ENCODE results near the gene CKAP5.

The CKAP5 gene

GRCh38 chr11:46845740-46846509 is at the start of gene CKAP5:
Gene CKAP5 (minus strand): TSS chr11:46846280. CDS start chr11:46821231, 25,049 bp downstream.
- peak; percentile 95 for DNase-seq (ENCODE audit: low spot score)

GRCh38 chr11:46895821-46896220 is 49.7 kb upstream of the CKAP5 start:
- peak; percentile 72 for DNase-seq (ENCODE audit: low spot score)

DNA sequence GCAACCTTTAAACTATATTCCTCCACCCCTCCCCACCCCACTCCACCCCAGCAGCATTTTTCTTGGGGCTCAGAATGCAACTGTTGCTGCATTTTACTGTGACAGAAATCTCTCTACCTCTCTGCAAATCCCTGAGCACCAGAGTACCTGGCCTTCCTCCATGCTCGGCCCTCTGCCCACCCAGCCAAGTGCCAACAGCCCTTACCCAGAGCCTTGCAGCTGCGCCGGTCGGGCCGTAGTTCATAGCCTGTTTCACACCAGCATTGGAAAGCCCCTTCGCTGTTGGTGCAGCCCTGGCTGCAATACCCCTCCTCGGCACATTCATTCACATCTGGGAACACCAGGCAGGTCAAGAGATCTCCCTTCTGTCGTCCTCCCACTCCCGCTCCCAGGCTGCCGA is 48.9 kb upstream of the CKAP5 start:
- no peak for DNase-seq (ENCODE audit: low spot score)

DNA sequence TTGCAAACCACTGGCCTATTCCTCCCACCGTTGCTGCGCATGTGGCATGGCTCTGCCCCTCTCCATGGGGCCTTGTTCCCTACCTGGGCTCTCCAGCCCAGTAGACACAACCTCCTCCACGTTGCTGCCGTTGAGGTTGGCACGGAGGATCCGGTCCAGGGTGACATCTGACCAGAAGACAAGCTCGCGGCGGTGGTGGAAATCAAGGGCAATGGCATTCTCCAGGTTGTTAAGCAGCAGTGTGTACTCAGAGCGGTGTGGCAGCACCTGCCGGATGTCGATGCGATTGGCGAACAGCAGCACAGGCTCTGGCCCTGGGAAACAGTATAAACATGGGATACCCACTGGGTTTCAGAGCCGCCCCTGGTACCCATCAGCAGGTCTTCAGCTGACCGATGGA is 48.4 kb upstream of the CKAP5 start:
- no peak for DNase-seq (ENCODE audit: low spot score)

- no peak for DNase-seq (ENCODE audit: low spot score)
Measured at GRCh38 chr11:46892838-46893237, 46.8 kb upstream of the CKAP5 start.

- DNase-seq (ENCODE audit: low spot score) = no peak
Measured at GRCh38 chr11:46892109-46892508, 46.0 kb upstream of the CKAP5 start.

GRCh38 chr11:46890665-46891064 is 44.6 kb upstream of the CKAP5 start:
- DNase-seq (ENCODE audit: low spot score) = no peak

- peak; percentile 87 for DNase-seq (ENCODE audit: low spot score)
Measured at GRCh38 chr11:46889689-46890475, 43.8 kb upstream of the CKAP5 start.

GRCh38 chr11:46889251-46889650 is 43.2 kb upstream of the CKAP5 start:
- DNase-seq (ENCODE audit: low spot score) = no peak

DNA sequence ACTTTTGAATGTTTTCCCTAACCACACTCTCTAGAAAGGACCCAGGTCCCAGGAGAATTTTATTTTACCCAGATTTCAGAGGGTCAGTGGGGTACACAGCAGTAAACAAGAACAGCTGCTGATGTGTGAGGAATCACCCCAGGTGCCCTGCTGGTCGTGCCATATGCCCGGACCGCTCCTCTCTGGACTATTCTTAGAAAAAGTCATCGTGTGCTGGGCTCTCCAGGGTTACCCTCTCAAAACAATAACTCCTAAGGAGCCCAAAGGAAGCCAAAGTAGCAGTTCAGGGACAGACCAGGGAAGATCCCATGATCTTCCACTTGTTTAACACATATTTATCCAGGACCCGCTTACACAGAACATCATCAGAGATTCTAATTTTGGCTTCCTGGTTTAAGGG is 42.6 kb upstream of the CKAP5 start:
- no peak for DNase-seq (ENCODE audit: low spot score)

DNA sequence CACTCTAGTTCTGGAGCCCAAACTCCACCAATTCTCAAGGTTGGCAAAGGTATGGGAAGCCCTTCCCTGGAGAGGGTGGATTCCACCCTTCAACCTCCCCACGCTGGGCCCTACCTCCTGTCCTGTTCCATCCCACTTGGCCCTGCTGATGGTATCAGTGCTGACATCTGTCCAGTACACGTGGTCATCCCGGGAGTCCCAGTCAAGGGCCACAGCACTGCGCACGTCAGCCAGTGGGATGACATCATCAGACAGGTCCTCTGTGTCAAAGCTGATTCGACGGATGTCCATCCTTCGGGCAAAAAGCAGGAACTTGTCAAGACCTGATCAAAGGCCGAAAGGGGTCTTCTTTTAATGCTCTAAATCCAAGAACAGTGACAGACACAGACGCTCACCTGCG is 40.1 kb upstream of the CKAP5 start:
- DNase-seq (ENCODE audit: low spot score) = no peak

- no peak for DNase-seq (ENCODE audit: low spot score)
Measured at GRCh38 chr11:46879056-46879585, 33.0 kb upstream of the CKAP5 start.

DNA sequence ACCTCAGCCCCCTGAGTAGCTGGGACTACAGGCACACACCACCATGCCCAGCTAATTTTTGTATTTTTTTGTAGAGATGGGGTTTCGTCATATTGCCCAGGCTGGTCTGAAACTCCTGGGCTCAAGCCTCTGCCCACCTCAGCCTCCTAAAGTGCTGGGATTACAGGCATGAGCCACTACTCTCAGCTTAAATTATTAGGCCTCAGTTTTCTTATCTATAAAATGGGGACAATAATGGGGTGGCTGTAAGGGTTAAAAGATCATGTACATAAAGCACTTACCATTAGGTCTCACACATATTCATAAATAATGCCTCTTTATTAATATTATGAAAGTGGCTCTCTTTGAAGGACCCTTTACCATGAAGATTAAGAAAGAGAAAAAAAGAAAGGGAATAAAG is 31.5 kb upstream of the CKAP5 start:
- no peak for DNase-seq (ENCODE audit: low spot score)

DNA sequence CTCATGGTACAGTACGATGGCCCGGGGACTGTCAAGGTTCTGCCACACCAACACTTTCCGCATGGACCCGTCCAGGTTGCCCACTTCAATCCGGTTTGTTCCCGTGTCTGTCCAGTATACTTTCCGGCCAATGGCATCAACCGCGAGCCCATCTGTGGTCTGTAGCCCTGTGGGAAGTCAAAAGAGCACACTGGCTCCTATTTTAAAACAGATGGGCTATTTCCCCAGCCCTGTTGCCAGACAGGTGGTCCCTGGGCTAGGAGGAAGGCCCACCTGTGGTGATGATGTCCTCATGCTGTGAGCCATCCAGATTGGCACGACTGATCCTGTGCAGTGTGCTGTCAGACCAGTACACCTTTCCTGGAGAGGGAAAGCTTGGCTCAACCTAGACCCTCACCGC is 30.4 kb upstream of the CKAP5 start:
- DNase-seq (ENCODE audit: low spot score) = no peak

DNA sequence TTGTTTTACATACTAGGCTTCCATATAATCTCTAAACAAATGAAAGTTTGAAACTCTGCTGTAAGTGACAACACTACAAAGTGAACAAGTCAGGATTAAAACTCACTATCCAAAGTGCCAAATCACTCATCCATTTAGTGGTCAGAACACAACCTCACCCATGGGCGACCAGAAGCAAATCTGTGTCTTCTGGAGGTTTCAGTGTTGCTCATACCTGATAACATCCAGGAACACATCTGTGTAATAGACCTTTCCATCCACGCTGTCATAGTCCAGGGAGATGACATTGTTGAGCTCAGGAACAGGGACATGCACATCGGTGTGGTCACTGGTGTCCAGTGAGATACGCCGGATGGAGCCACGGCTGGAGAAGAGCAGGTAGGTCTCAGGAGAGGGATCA is 28.5 kb upstream of the CKAP5 start:
- no peak for DNase-seq (ENCODE audit: low spot score)

DNA sequence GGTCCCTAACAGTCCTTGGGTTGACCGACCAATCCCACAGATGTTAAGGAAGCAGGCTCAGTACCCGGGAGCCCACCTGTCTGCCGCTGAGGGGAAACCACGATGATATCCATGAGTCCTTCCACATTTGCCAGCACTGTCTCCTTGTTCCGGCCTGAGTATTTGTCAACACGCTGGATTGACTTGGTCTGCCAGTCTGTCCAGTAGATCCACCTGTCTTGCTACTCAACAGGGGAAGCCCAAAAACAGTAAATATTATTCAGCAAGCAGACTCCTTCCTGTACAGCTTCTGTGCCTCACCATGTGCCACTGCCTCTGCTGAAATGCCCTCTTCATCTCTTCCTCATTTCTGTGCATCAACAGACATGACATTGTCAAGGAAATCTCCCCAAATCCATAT is 22.8 kb upstream of the CKAP5 start:
- DNase-seq (ENCODE audit: low spot score) = no peak

GRCh38 chr11:46865340-46865739 is 19.3 kb upstream of the CKAP5 start:
- DNase-seq (ENCODE audit: low spot score) = no peak

GRCh38 chr11:46860218-46860617 is 14.1 kb upstream of the CKAP5 start:
- no peak for DNase-seq (ENCODE audit: low spot score)

GRCh38 chr11:46858920-46859546 is 13.0 kb upstream of the CKAP5 start:
- peak; percentile 26 for DNase-seq (ENCODE audit: low spot score)

DNA sequence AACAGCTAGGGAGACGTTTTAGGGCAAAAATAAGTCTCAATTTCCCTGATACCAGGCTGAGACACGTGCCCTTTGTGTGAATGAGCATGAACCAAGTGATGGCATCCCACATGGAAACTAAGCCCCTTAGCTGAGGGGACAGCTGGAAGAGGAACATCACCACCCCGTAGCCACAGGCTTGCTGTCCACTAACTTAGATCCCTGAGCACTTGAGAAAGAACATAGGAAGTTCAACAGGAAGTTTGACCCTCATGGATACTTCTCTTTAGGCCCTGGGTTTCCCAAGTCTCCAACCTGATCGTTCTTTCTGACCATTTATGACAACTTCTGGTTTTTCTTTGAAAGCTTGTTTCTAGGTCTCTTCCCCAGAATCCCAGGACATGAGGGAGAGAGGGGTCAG is 11.6 kb upstream of the CKAP5 start:
- peak; percentile 52 for DNase-seq (ENCODE audit: low spot score)

GRCh38 chr11:46856605-46857343 is 10.7 kb upstream of the CKAP5 start:
- peak; percentile 33 for DNase-seq (ENCODE audit: low spot score)

DNA sequence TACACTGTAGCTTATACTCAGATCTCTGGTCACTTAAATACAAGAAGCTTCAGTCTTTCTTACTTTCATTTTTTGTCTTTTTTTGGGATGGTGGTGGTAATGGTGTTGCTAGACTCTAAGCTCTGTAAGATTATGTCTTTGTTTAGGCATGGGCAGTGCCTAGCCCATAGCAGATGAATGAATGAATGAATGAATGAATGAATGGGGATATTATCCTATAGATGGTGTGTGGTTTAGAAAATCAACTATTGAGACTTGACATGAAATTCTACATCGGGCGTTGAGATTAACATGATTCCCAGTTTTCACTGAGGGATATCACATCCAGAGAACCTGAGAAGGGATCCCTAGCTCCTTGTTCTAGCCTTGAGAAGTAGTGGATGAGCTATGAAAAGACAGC is 9.8 kb upstream of the CKAP5 start:
- DNase-seq (ENCODE audit: low spot score) = no peak
